ENCODE data around the gene OR10AG1. TPM values are rescaled to one million over a fixed set of nuclear protein-coding genes. Genes with fewer than 3 reads are reported as not detected.
A peak's percentile ranks its signal among the peaks of the same experiment; 100 is the strongest.

The OR10AG1 gene
- total and polyA plus RNA-seq, 2 donors (not counting 1 experiment from before 2014, with no cell fraction given) = not detected

DNA sequence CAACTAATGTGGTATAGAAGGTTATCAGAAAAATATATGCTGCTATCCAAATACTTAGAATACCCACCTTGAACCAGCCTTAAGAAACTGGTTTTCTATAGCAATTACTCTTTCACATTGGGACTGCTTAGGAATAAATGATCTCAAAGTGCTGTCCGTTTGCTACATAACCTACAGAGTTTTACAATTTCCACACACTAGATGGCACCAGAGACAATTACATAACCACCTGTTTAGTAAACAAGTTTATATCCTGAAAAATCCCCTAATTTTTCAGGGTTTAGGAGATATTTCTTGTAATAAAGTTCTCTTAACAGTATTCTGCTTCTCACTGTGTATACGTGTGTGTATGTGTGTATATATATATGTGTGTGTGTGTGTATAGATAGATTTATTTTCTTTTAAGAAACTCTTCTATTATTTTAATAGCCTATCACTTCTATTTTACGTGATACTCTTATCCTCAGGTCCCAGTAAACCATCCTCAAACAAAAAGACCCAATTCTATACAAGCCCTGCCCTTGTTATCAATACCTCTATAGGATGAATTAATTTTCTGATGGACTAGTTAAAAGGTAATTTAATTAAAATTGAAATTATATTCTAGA, 26.9 kb downstream of the OR10AG1 start:
- no peaks in the 10 kb centered on the region for H3K27me3 ChIP-seq (ENCODE audit: control insufficient read depth, insufficient read depth, low read length)
- no peak overlapping the region for H3K27ac ChIP-seq (ENCODE audit: insufficient read depth, low read length)
- H3K4me2 ChIP-seq (ENCODE audit: extremely low read depth, insufficient read depth, low read length) = no peak overlapping the region
- H3K79me2 ChIP-seq (ENCODE audit: control insufficient read depth, insufficient read depth, low read length) = no peaks in the 10 kb centered on the region
- H3K36me3 ChIP-seq (ENCODE audit: control insufficient read depth, insufficient read depth, low read length) = no peaks in the 10 kb centered on the region
- peak; percentile 1 to 4 for DNase-seq (ENCODE audit: low read depth in 2 of 2)
- no peak overlapping the region for H2AFZ ChIP-seq (ENCODE audit: low read length)
- no peaks in the 10 kb centered on the region for H4K20me1 ChIP-seq (ENCODE audit: control insufficient read depth, extremely low read depth, insufficient read depth, low read length)
- TF ChIP-seq EZH2 (IDR thresholded peaks at IDR 0.05; ENCODE audit: low read length, missing control alignments) = no peak
- H3K4me1 ChIP-seq (ENCODE audit: control insufficient read depth, extremely low read depth, insufficient read depth, low read length) = no peaks in the 10 kb centered on the region
- no peak overlapping the region for H3K9ac ChIP-seq (ENCODE audit: insufficient read depth, low read length)
- no peak overlapping the region for H3K4me3 ChIP-seq (replicated peaks in 1 of 4; ENCODE audit: control extremely low read depth in 1 of 4, insufficient read depth in 1 of 4, low read depth in 3 of 4, low read length in 4 of 4)
- H3K9me3 ChIP-seq (ENCODE audit: control insufficient read depth, insufficient read depth, low read depth, low read length) = no peaks in the 10 kb centered on the region

DNA sequence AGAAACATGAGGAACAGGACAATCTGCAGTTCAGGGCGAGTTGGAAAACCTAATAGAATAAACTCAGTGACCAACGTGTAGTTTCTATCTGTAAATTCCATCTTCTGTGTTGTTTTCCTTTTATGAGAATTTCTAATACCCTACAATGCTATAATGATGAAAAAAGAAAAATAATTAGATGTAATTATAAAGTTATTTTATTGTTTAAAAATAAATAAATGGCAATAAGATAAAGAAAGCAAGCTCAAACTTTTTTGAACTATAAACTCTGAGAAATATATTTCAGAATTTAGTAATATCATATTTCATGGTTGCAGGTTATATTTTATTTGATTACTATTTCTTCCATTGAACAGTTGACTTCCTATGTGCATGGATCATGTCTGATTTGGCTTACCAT, 33.4 kb downstream of the OR10AG1 start, which contains the start of gene OR5I1:
Gene OR5I1 (minus strand): TSS at position 101 of the 400 bp plus-strand sequence. CDS start 0 bp downstream, at position 101.
- Histone ChIP-seq H3K79me2 (ENCODE audit: control insufficient read depth, insufficient read depth, low read length) (no peaks in the 10 kb centered on the region), H3K9ac (ENCODE audit: insufficient read depth, low read length) (no peak within 1 kb of the TSS), H3K4me3 (replicated peaks in 1 of 4; ENCODE audit: control extremely low read depth in 1 of 4, insufficient read depth in 1 of 4, low read depth in 3 of 4, low read length in 4 of 4) (no peak within 1 kb of the TSS), H3K4me1 (ENCODE audit: control insufficient read depth, extremely low read depth, insufficient read depth, low read length) (no peaks in the 10 kb centered on the region), H3K27ac (ENCODE audit: insufficient read depth, low read length) (no peak within 1 kb of the TSS), H3K36me3 (ENCODE audit: control insufficient read depth, insufficient read depth, low read length) (no peaks in the 10 kb centered on the region), H4K20me1 (ENCODE audit: control insufficient read depth, extremely low read depth, insufficient read depth, low read length) (no peaks in the 10 kb centered on the region), H3K4me2 (ENCODE audit: extremely low read depth, insufficient read depth, low read length) (no peak within 1 kb of the TSS), H3K27me3 (ENCODE audit: control insufficient read depth, insufficient read depth, low read length) (no peaks in the 10 kb centered on the region), H2AFZ (ENCODE audit: low read length) (no peak within 1 kb of the TSS), H3K9me3 (ENCODE audit: control insufficient read depth, insufficient read depth, low read depth, low read length) (no peaks in the 10 kb centered on the region)
- no peak for TF ChIP-seq EZH2 (IDR thresholded peaks at IDR 0.05; ENCODE audit: low read length, missing control alignments)
- TF ChIP-seq, protein P1, sequence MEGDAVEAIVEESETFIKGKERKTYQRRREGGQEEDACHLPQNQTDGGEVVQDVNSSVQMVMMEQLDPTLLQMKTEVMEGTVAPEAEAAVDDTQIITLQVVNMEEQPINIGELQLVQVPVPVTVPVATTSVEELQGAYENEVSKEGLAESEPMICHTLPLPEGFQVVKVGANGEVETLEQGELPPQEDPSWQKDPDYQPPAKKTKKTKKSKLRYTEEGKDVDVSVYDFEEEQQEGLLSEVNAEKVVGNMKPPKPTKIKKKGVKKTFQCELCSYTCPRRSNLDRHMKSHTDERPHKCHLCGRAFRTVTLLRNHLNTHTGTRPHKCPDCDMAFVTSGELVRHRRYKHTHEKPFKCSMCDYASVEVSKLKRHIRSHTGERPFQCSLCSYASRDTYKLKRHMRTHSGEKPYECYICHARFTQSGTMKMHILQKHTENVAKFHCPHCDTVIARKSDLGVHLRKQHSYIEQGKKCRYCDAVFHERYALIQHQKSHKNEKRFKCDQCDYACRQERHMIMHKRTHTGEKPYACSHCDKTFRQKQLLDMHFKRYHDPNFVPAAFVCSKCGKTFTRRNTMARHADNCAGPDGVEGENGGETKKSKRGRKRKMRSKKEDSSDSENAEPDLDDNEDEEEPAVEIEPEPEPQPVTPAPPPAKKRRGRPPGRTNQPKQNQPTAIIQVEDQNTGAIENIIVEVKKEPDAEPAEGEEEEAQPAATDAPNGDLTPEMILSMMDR (conservative IDR thresholded peaks at IDR 0.05 in 1 of 2, IDR thresholded peaks at IDR 0.05 in 1 of 2; ENCODE audit: low read depth in 1 of 2, low read length in 2 of 2) = no peak
- no peak for DNase-seq (ENCODE audit: low read depth in 2 of 2)

DNA sequence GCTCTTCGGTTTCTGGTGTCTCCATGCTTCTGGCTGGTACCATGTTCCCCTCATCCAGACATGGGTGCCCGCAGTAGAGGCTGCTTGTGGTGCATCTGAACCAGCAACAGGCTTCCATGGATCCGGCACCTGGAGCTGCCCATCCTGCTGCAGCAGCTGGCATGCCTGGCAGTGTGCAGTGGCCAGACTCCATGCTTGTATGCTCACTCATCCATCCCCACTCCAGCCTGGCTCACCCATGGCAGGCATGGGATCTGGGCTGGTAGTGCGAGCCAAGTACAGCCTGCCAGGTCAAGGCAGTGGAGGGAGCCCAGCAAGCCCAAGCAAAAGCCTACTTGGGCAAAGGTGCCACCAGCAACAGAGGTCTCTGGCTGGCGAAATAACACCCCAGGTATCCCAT, 49.2 kb downstream of the OR10AG1 start:
- no peaks in the 10 kb centered on the region for H3K4me1 ChIP-seq (ENCODE audit: control insufficient read depth, extremely low read depth, insufficient read depth, low read length)
- no peaks in the 10 kb centered on the region for H3K79me2 ChIP-seq (ENCODE audit: control insufficient read depth, insufficient read depth, low read length)
- H4K20me1 ChIP-seq (ENCODE audit: control insufficient read depth, extremely low read depth, insufficient read depth, low read length) = no peaks in the 10 kb centered on the region
- H3K36me3 ChIP-seq (ENCODE audit: control insufficient read depth, insufficient read depth, low read length) = no peaks in the 10 kb centered on the region
- H3K9ac ChIP-seq (ENCODE audit: insufficient read depth, low read length) = no peak overlapping the region
- H3K27me3 ChIP-seq (ENCODE audit: control insufficient read depth, insufficient read depth, low read length) = no peaks in the 10 kb centered on the region
- H3K27ac ChIP-seq (ENCODE audit: insufficient read depth, low read length) = no peak overlapping the region
- no peak for DNase-seq (ENCODE audit: low read depth in 2 of 2)
- H3K9me3 ChIP-seq (ENCODE audit: control insufficient read depth, insufficient read depth, low read depth, low read length) = no peaks in the 10 kb centered on the region
- no peak overlapping the region for H3K4me3 ChIP-seq (replicated peaks in 1 of 4; ENCODE audit: control extremely low read depth in 1 of 4, insufficient read depth in 1 of 4, low read depth in 3 of 4, low read length in 4 of 4)
- TF ChIP-seq, protein P1 (conservative IDR thresholded peaks at IDR 0.05 in 1 of 2, IDR thresholded peaks at IDR 0.05 in 1 of 2; ENCODE audit: low read depth in 1 of 2, low read length in 2 of 2) = no peak
- no peak for TF ChIP-seq EZH2 (IDR thresholded peaks at IDR 0.05; ENCODE audit: low read length, missing control alignments)
- H2AFZ ChIP-seq (ENCODE audit: low read length) = no peak overlapping the region
- no peak overlapping the region for H3K4me2 ChIP-seq (ENCODE audit: extremely low read depth, insufficient read depth, low read length)

Other genes with a start within 250 kb of the OR10AG1 start
- gene OR5D13, start 196.5 kb downstream of the OR10AG1 start, total RNA-seq = not detected in 2 replicates
- not detected in 2 replicates for gene OR5D13, start 196.5 kb downstream of the OR10AG1 start, polyA plus RNA-seq
- gene OR5D14, start 174.4 kb downstream of the OR10AG1 start, total RNA-seq = not detected in 2 replicates
- not detected in 2 replicates for gene OR5D14, start 174.4 kb downstream of the OR10AG1 start, polyA plus RNA-seq
- not detected in 2 replicates for gene OR5L1, start 158.6 kb downstream of the OR10AG1 start, total RNA-seq
- gene OR5L1, start 158.6 kb downstream of the OR10AG1 start, polyA plus RNA-seq = not detected in 2 replicates
- gene OR5D18, start 150.3 kb downstream of the OR10AG1 start, total RNA-seq = not detected in 2 replicates
- gene OR5D18, start 150.3 kb downstream of the OR10AG1 start, polyA plus RNA-seq = not detected in 2 replicates
- not detected in 2 replicates for gene OR5L2, start 142.7 kb downstream of the OR10AG1 start, total RNA-seq
- gene OR5L2, start 142.7 kb downstream of the OR10AG1 start, polyA plus RNA-seq = not detected in 2 replicates
- not detected in 2 replicates for gene OR5D16, start 131.2 kb downstream of the OR10AG1 start, total RNA-seq
- gene OR5D16, start 131.2 kb downstream of the OR10AG1 start, polyA plus RNA-seq = not detected in 2 replicates
- gene TRIM51, start 86.6 kb downstream of the OR10AG1 start, total RNA-seq = not detected in 2 replicates
- not detected in 2 replicates for gene TRIM51, start 86.6 kb downstream of the OR10AG1 start, polyA plus RNA-seq
- gene OR5W2, start 55.4 kb downstream of the OR10AG1 start, total RNA-seq = not detected in 2 replicates
- gene OR5W2, start 55.4 kb downstream of the OR10AG1 start, polyA plus RNA-seq = not detected in 2 replicates
- gene OR5I1, start 33.5 kb downstream of the OR10AG1 start, total RNA-seq = not detected in 2 replicates
- not detected in 2 replicates for gene OR5I1, start 33.5 kb downstream of the OR10AG1 start, polyA plus RNA-seq
- gene OR5F1, start 24.7 kb upstream of the OR10AG1 start, total RNA-seq = not detected in 2 replicates
- gene OR5F1, start 24.7 kb upstream of the OR10AG1 start, polyA plus RNA-seq = not detected in 2 replicates
- gene OR5AS1, start 57.7 kb upstream of the OR10AG1 start, total RNA-seq = not detected in 2 replicates
- not detected in 2 replicates for gene OR5AS1, start 57.7 kb upstream of the OR10AG1 start, polyA plus RNA-seq
- under 0.01 TPM in 1 of 2 replicates, not detected in the other for gene OR8I2, start 123.4 kb upstream of the OR10AG1 start, total RNA-seq
- gene OR8I2, start 123.4 kb upstream of the OR10AG1 start, polyA plus RNA-seq = not detected in 2 replicates
- not detected in 2 replicates for gene OR8H2, start 133.7 kb upstream of the OR10AG1 start, total RNA-seq
- not detected in 2 replicates for gene OR8H2, start 133.7 kb upstream of the OR10AG1 start, polyA plus RNA-seq
- gene OR8H3, start 152.4 kb upstream of the OR10AG1 start, total RNA-seq = not detected in 2 replicates
- not detected in 2 replicates for gene OR8H3, start 152.4 kb upstream of the OR10AG1 start, polyA plus RNA-seq
- not detected in 2 replicates for gene OR8J3, start 170.3 kb upstream of the OR10AG1 start, total RNA-seq
- not detected in 2 replicates for gene OR8J3, start 170.3 kb upstream of the OR10AG1 start, polyA plus RNA-seq
- gene OR8K5, start 190.4 kb upstream of the OR10AG1 start, total RNA-seq = not detected in 2 replicates
- not detected in 2 replicates for gene OR8K5, start 190.4 kb upstream of the OR10AG1 start, polyA plus RNA-seq
- gene OR5J2, start 206.7 kb upstream of the OR10AG1 start, total RNA-seq = not detected in 2 replicates
- gene OR5J2, start 206.7 kb upstream of the OR10AG1 start, polyA plus RNA-seq = not detected in 2 replicates

All from fibroblast of lung (primary cell).